ENCODE data around the gene BATF2. TPM values are rescaled to one million over a fixed set of nuclear protein-coding genes. Genes with fewer than 3 reads are reported as not detected.

The BATF2 gene
- total and polyA plus RNA-seq, 9 of the 15 experiments (the other 6 are each of a cell fraction or from before 2014, with no cell fraction given), result 1.7 to 8.9 (median 6.4) TPM

- TF ChIP-seq ATF2 (CRISPR knock-in tag; IDR thresholded peaks at IDR 0.05), result peak; percentile 90
- no peak for TF ChIP-seq TCF15 (CRISPR knock-in tag; IDR thresholded peaks at IDR 0.05)
- no peak for TF ChIP-seq ZNF695 (CRISPR knock-in tag; IDR thresholded peaks at IDR 0.05)
- TF ChIP-seq SIN3A (IDR thresholded peaks at IDR 0.05; ENCODE audit: borderline replicate concordance in 2 of 2, control insufficient read depth in 1 of 2, low read depth in 2 of 2, low read length in 2 of 2), result peak in 1 of 2 experiments; percentile 74; a peak in 2 of 4 replicates
- peak; percentile 99 for TF ChIP-seq HMGXB4 (CRISPR knock-in tag; IDR thresholded peaks at IDR 0.05)
- no peak for TF ChIP-seq SNRNP70 (optimal IDR thresholded peaks at IDR 0.05; ENCODE audit: low read depth, low read length)
- TF ChIP-seq MYNN (IDR thresholded peaks at IDR 0.05), result 0 out of 2 replicates have a peak, but pooled peaks have one; percentile 34
- no peak for TF ChIP-seq MYNN (CRISPR knock-in tag; IDR thresholded peaks at IDR 0.05)
- TF ChIP-seq ASH1L (IDR thresholded peaks at IDR 0.05; ENCODE audit: borderline replicate concordance, low read depth, partially characterized antibody), result peak; percentile 50
- no peak for TF ChIP-seq BACH1 (tag; IDR thresholded peaks at IDR 0.05)
- no peak for TF ChIP-seq GTF3C2 (IDR thresholded peaks at IDR 0.05; ENCODE audit: borderline replicate concordance, extremely low read depth, insufficient read length)
- TF ChIP-seq IFI16 (CRISPR knock-in tag; IDR thresholded peaks at IDR 0.05), result no peak
- no peak for TF ChIP-seq SMAD1 (IDR thresholded peaks at IDR 0.05; ENCODE audit: low read depth, low read length, partially characterized antibody)
- peak; percentile 74 for TF ChIP-seq LCOR (CRISPR knock-in tag; IDR thresholded peaks at IDR 0.05)
- TF ChIP-seq TSHZ1 (CRISPR knock-in tag; IDR thresholded peaks at IDR 0.05), result no peak
- no peak for TF ChIP-seq SMARCB1 (IDR thresholded peaks at IDR 0.05; ENCODE audit: insufficient read length, low read depth)
- no peak for TF ChIP-seq MAFG (tag; conservative IDR thresholded peaks at IDR 0.05)
Observed at GRCh38 chr11:65013888-65014725, 17.3 kb upstream of the BATF2 start, which contains the start of gene ARL2 (continued).
